ENCODE measurements around the gene TGM2.

- TF ChIP-seq CTCF (IDR thresholded peaks at IDR 0.05) (no peak), EP300 (IDR thresholded peaks at IDR 0.05; ENCODE audit: low read depth) (no peak)
Measured at GRCh38 chr20:38147751-38148150, 17.3 kb downstream of the TGM2 start.
